ENCODE results near the gene SPINK7.

DNA sequence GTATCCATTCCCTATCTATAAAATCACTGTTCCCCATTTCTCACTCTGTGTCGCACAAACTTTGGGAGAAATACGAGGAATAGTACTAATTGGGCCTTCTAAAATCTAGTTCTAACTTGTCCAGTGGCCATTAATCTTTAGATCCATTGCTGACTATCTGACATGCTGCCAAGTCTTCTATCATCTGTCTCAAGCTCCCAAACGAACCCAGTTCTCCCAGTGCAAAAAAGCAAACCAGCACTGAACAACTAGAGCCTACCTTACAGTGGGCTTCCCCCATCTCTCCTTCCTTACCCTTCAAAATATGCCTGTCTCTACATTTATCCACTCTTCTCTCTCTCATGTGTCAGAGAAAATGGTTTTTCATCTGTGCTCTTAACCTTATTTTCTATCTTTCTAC, 3.2 kb upstream of the SPINK7 start:
- TF ChIP-seq, protein P1, sequence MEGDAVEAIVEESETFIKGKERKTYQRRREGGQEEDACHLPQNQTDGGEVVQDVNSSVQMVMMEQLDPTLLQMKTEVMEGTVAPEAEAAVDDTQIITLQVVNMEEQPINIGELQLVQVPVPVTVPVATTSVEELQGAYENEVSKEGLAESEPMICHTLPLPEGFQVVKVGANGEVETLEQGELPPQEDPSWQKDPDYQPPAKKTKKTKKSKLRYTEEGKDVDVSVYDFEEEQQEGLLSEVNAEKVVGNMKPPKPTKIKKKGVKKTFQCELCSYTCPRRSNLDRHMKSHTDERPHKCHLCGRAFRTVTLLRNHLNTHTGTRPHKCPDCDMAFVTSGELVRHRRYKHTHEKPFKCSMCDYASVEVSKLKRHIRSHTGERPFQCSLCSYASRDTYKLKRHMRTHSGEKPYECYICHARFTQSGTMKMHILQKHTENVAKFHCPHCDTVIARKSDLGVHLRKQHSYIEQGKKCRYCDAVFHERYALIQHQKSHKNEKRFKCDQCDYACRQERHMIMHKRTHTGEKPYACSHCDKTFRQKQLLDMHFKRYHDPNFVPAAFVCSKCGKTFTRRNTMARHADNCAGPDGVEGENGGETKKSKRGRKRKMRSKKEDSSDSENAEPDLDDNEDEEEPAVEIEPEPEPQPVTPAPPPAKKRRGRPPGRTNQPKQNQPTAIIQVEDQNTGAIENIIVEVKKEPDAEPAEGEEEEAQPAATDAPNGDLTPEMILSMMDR (IDR thresholded peaks at IDR 0.05; ENCODE audit: insufficient read depth, low read length), result no peak
- no peak for TF ChIP-seq POLR2AphosphoS5 (IDR thresholded peaks at IDR 0.05; ENCODE audit: low read depth)
- TF ChIP-seq, protein P2, sequence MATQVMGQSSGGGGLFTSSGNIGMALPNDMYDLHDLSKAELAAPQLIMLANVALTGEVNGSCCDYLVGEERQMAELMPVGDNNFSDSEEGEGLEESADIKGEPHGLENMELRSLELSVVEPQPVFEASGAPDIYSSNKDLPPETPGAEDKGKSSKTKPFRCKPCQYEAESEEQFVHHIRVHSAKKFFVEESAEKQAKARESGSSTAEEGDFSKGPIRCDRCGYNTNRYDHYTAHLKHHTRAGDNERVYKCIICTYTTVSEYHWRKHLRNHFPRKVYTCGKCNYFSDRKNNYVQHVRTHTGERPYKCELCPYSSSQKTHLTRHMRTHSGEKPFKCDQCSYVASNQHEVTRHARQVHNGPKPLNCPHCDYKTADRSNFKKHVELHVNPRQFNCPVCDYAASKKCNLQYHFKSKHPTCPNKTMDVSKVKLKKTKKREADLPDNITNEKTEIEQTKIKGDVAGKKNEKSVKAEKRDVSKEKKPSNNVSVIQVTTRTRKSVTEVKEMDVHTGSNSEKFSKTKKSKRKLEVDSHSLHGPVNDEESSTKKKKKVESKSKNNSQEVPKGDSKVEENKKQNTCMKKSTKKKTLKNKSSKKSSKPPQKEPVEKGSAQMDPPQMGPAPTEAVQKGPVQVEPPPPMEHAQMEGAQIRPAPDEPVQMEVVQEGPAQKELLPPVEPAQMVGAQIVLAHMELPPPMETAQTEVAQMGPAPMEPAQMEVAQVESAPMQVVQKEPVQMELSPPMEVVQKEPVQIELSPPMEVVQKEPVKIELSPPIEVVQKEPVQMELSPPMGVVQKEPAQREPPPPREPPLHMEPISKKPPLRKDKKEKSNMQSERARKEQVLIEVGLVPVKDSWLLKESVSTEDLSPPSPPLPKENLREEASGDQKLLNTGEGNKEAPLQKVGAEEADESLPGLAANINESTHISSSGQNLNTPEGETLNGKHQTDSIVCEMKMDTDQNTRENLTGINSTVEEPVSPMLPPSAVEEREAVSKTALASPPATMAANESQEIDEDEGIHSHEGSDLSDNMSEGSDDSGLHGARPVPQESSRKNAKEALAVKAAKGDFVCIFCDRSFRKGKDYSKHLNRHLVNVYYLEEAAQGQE (IDR thresholded peaks at IDR 0.05; ENCODE audit: insufficient replicate concordance, low read depth), result no peak

Measured in HL-60 (cell line).